Stimulated activated CD8-positive, alpha-beta memory T cell treated with anti-CD3 and anti-CD28 coated beads, Interleukin-15, amount 100 ng/mL, for 48 hours (primary cell): ENCODE results near the gene MYOD1.

Source experiments
- DNase-seq, 2 donors: peaks; one replicate each; pipeline ENCODE4 v3.0.0-alpha.2; 2020; ENCODE audit warnings: low read depth in 2 of 2

MYOD1 gene

DNA sequence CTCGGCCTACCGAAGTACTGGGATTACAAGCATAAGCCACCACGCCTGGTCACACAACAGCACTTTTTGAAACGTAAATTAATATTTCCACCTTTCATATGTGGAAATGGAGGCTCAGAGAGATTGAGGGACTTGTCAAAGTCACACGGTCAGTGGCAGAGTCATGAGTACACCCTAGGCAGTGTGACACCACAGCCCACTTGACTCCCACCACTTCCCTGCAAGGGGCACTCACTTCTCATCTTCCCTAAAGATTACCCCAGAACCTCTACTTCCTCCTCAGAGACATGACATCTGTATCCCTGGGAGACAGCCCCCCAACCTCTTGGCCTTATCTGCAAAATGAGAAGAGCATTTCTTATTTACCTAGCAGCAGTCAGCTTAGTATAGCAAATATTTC is 16.5 kb upstream of the MYOD1 start:
- no peak for DNase-seq

DNA sequence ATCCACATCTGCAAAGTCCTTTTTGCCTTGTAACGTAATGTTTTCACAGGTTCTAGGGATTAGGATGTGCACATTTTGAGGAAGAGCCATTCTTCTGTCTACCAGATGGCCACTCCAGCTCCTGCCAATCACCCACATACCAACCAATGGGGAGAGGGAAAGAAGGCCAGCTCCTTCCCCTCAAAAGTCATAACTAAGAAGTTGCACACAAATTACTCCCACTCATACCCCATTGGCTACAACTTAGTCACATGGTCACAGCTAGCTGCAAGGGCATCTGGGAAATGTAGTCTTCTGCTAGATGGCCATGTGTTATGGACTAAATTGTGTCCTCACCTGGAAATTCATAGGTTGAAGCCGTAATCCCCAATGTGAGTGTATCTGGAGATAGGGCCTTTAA is 15.4 kb upstream of the MYOD1 start:
- no peak for DNase-seq

DNA sequence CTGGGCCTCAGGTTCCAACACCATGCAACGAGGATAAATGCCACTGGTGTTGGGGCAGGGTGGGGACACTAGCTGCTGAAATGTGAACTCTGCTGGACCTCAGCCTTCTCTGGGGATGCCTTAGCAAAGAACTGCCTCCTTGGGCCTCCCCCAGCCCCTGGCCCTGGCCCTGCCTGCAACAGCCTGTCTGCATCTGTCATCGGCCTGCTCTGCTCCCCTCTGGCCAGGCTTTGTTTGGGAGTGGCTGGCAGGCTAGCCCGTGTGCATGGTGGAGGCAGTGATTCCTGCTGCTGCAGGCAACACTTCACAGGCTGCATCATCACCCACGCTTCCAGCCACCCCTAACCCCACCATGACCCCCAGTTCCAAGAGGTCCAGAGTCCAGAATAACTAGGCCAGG is 11.5 kb upstream of the MYOD1 start:
- DNase-seq = no peak

DNA sequence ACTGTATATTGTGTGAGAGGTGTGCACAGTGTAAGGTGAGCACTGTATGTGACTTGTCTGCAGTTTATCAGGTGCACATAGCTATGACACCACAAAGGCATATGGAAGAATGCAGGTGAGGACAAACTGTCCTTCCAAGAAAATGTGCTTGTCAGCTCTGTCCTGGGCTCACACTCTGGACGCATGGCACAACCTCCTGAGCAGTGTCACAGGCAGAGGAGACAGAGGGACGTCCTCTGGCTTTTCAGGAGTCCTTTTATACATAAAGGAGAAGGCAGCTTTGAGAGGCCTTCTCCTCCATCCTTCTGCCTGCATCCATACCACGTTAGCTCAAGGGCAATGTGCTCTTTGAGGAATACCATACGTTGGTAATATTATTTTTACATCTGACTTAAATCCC is 7.5 kb upstream of the MYOD1 start:
- DNase-seq = no peak

DNA sequence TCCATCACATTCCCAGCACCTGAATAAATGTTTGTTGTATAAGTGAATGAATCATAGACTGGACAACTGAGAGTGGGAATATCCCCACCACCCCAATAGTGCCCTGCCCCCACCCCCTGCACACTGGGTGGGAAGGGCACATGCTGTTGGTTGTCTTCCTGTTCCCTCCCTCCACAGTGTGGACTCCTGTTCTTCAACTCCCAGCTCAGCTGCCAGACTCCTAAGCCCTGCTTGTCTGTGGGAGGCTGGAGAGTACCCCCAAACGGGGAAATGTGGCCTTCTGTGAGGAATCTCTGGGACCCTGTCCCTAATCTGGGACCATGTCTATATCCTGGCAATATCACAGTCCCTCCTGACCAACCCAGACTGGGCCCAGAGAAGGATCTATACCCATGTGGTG is 5.5 kb upstream of the MYOD1 start:
- DNase-seq = no peak

DNA sequence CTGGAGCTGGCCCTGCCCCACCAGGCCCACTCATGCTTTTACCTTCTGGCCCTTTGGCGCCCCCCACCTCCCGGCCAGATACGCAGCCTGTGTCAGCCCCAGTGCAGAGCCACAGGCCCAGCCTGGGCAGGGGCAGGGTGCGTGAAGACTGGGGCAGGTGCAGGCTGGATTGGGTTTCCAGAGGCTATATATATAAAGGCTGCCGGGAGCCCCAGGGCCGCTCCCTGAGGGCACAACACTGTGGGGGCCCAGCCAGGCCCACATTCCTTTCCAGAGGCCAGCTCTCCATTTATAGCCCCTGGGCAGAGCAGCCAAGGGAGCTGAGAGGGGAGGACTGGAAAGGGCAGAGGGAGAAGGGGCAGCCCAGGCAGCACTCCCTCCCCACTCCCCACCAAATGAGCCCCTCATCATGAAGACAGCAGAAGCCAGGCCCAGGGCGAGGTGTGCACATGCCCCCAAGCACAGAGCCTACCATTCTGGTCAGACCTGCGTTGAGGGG is 5.0 kb upstream of the MYOD1 start:
- DNase-seq = no peak

DNA sequence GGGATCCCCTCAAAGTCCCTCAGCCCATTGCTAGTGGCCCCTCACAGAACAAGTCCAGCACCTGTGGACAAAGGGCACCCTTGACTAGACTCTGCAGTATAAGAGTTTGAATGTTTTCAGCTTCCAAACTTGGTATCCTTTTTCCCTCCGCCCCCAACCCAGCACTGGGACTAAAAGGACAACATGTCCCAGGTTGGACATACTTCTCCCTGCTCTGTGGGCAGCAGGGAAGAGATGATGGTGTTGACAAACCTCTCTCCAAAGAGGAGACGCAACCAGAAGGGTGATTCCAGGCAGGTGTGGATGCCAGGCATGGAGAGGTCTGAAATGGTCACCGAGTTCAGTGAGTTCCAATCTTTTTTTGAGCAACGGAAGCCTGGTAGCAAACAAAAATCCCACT is 4.5 kb upstream of the MYOD1 start:
- no peak for DNase-seq

DNA sequence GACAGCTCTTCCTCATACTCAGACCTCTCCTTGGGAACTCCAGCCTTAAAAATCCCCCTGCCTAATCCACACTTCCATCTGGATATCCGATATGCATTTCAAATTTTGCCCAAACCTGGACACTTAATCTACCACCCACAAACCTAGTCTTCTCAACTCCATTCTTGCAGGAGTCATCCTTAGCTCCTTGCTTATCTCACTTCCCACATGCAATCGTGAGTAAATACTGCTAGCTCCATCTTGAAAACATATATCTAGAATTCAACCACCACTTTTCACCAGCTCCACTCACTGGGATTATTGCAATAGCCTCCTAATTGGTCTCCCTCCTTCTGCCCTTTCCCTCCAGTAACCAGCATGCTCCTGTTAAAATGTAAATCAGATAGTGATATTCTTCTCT is 2.6 kb upstream of the MYOD1 start:
- DNase-seq = no peak

DNA sequence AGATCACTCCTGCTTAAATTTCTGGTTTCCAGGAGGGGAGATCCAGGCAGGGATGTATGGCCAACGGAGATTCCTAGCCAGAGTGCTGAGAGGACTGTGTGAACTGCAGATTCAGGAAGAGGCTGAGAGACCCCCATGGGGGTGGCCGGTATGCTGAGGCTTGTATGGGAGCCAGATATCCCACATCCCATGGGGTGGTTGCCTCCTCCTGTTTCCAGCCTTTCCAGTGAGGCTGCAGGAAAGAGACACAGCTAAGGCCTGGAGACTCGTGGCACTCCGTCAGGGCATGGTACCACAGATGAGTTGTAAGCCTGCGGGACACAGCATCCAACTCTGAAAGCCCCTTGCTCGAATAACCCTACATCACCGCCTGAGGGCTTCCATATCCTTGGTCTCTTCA is 1.4 kb upstream of the MYOD1 start:
- no peak for DNase-seq

DNA sequence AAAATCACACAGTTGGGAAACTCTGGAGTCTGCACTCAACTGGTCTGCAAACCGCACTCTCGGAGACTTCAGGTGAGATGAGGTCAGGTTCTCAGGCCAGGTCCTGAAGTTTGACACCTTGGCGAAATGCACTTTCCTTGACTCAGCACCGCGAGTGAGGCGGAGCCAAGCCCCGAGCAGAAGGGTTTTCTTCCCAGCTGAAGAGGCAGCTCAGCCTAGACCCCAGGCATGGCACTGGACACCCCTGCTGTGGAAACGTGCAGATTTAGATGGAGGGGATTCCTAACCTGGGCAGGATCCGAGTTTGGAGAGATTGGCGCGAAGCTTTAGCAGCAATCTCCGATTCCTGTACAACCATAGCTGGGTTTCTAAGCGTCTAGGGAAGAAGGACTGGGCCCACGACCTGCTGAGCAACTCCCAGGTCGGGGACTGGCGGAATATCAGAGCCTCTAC is 835 bp upstream of the MYOD1 start:
- no peak for DNase-seq

DNA sequence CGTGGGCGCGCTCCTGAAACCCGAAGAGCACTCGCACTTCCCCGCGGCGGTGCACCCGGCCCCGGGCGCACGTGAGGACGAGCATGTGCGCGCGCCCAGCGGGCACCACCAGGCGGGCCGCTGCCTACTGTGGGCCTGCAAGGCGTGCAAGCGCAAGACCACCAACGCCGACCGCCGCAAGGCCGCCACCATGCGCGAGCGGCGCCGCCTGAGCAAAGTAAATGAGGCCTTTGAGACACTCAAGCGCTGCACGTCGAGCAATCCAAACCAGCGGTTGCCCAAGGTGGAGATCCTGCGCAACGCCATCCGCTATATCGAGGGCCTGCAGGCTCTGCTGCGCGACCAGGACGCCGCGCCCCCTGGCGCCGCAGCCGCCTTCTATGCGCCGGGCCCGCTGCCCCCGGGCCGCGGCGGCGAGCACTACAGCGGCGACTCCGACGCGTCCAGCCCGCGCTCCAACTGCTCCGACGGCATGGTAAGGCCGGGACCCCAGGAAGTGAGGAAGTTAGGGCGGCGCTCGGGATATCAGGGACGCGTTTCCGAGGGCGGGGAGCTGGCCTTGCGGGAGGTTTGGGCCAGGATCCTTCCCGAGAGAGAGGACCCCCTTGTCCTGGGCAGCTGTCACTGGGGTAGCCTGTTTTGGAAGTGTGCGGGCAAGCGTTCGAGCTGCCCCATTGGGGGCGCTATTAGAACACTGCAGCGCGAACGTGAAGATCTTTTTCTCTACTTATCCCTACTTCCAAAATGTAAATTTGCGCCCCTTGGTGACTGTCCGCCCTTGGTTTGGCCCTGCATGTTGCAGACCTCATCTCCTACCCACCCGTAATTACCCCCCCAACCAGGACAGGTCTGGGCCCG is 796 bp downstream of the MYOD1 start:
- DNase-seq = no peak

DNA sequence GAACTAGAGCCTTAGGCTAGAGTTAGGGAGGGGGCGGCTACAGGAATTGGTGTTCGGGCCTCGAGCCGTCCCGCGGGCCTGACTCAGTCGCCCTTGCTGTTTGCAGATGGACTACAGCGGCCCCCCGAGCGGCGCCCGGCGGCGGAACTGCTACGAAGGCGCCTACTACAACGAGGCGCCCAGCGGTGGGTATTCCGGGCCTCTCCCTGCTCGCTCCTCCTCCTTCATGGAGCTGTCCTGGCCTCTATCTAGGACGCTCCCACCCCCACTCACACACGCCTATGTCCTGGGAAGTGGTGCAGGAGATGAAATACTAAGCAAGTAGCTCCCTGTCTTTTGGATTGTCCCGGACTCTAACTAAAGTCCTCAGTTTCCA is 1.4 kb downstream of the MYOD1 start:
- DNase-seq = no peak

DNA sequence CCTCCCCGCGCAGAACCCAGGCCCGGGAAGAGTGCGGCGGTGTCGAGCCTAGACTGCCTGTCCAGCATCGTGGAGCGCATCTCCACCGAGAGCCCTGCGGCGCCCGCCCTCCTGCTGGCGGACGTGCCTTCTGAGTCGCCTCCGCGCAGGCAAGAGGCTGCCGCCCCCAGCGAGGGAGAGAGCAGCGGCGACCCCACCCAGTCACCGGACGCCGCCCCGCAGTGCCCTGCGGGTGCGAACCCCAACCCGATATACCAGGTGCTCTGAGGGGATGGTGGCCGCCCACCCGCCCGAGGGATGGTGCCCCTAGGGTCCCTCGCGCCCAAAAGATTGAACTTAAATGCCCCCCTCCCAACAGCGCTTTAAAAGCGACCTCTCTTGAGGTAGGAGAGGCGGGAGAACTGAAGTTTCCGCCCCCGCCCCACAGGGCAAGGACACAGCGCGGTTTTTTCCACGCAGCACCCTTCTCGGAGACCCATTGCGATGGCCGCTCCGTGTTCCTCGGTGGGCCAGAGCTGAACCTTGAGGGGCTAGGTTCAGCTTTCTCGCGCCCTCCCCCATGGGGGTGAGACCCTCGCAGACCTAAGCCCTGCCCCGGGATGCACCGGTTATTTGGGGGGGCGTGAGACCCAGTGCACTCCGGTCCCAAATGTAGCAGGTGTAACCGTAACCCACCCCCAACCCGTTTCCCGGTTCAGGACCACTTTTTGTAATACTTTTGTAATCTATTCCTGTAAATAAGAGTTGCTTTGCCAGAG is 2.0 kb downstream of the MYOD1 start:
- DNase-seq = no peak

DNA sequence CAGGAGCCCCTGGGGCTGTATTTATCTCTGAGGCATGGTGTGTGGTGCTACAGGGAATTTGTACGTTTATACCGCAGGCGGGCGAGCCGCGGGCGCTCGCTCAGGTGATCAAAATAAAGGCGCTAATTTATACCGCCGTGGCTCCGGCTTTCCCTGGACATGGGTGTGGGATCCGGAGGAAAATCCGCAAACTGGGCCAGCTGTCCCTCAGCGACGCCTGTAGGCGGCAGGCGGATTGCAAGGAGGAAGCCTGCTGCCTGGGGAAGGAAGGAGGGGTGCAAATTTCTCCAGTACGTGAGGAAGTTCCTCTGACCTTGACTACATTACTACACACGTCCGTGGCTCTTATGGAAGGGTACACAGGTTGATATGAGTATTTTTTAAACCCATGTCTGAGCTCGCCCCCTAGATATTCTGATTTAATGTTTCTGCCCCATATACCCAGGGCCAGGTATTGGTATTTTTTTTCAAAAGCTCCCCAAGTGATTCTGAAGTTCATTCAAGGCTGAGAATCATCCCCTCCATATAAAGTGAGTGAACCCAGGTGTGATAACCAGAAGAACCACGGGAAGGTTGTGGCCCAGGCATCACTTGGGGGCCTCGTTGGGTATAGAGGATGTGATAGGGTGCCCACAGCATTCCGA is 2.8 kb downstream of the MYOD1 start:
- no peak for DNase-seq

DNA sequence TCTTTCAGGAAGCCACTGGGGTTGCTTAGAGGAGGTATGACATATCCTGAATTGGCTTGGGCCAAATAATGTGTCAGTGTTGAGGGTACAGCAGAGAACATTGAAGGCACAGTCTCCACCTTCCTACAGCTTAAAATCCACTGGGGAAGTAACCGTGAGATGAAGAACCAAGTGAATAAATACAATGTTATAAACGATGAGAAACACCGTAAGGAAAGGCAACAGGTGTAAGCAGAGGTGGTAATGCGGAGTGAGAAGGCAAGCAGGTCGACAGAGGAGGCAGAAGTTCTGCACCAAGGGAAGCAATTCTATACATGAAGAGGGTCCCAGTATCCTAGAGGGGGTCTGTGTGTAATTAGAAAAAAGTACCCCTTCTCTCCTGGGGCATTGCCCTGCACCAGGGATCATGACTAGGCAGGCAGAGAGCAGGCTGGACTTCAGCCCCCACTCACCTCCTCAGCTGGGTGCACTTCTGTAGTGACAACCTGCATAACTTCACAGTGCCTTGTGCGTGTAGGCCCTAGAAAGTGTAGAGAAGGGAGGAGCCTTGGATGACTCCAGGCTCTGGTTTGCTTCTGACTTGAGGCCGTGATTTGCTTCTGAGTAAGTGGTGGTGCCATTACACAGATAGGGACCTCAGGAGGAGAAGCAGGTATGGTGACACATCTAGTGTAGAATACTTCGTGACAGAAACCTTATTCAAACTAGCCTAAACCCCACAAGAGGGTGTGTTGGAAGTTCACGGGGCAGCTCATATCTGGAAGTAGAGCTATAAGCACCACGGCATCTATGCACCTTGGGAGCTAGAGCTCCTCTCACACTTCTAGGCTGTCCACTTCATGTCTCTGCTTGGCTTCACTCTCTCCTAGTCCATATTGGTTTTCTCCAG is 4.9 kb downstream of the MYOD1 start:
- DNase-seq = no peak

DNA sequence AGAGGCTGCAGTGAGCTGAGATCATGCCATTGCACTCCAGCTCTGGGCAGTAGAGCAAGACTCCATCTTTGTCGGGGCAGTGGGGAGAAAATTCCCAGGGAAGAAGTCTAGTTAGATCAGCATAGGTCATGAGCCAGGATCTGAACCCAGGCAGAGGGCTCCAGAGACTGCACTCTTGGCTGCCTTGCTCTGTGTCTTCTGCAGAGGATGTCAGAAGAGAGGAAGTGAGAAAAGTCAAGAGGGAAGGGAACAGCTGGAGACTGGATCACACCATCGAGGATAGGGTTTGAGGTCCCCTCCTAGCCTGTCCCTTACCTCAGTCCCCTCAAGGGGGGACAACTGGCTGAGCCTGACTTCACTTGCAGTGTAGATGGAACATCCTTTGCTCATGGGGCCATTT is 5.8 kb downstream of the MYOD1 start:
- no peak for DNase-seq

DNA sequence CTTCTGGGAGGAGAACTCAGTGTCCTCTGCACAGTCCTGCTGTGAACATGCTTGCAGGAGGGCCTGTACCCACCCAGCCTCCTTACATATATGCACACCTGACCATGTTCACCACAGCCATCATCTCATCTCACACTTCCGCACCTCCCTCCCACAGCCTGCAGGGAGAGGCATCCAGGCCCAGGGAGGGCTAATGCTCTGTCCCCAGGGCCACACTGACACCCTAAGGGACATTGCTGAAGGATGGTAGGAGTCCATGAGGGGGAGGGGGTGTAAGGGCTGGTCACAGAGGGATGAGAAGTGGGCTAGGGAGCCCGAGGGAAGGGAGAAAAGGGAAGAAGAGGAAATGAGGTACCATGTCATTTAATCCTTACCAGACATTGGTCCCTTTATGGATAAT is 10.8 kb downstream of the MYOD1 start:
- DNase-seq = no peak

DNA sequence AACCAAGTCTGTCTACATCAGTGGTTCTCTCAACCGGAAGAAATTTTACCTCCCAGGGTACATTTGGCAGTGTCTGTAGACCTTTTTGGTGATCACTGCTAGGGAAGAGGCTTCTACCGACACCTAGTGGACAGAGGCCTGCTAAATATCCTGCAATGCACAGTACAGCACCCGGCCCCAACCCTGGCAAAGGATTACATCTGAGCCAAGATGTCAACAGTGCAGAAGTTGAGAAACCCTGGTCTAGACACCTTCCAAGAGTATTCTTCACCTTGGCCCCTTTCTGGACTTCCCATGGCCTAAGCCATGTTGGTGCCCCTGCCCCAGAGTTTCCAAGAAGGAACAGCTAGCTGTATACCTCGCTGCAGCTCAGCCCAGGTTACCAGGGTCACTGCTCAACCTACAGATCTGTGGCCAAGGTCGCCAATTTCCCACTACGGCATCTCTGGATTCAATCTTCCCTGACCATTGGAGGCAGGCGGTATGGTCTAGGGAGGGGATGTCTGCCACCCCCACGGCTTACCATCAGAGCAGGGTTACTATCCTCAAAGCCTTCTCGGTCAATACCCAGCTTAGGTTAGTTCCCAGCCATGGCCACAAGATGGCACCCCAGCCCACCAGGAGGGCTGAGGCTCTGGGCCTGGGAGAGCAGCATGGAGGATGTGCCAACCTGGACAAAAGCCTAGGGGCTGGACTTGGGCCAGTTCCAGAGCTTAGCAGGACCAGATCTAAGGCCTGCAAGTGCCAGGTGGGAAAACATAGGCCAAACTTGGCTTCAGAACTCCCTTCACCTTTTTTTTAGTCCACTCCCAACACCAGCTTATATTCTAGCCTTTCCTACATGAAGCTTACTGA is 11.5 kb downstream of the MYOD1 start:
- DNase-seq = peak; percentile 46 to 48

DNA sequence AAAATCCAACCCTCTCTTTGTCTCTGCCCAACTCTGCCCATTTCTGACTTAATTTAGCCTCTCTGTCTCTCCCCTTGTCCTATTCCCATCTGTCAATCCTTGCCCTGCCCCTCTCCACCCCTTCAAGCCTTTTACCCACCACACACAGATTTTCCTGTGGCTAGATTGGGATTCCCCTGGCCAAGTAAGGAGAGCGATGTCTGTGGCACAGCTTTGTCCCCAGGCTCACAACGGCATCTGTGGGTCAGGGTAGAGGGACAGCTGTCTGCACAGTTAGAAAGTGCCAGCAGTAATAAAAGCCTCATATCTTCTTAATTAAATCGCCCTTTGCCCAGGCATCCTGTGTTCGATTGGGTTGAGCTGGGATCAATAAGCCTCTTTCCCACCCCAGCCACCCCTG is 13.9 kb downstream of the MYOD1 start:
- DNase-seq = no peak

DNA sequence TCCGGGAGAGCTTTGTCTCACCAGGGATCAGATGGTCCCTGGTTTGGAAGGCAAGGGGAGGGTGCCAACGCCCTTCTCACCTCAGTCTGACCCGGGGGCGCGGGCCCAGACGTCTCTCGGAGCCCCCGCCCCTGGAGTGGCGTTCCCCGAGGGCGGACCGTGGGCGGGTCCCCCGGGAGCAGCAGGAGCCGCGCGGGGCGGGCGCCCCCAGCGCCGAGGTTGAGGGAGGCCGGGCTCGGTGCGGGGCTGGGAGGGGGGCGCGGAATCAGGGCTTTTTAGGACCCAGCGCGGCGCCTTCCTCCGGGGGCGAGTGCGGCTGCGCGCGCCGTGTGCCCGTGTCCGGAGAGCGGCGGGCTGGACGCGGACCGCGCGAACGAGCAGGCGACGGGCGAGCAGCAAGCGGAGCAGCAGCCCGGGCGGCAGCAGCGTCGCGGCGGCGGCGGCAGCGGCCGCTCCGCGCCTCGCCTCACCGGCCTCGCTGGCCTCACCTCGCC is 15.1 kb downstream of the MYOD1 start, which contains the start of gene KCNC1:
KCNC1 (plus strand) TSS at position 364 of the 494 bp plus-strand sequence. CDS start 1,222 bp downstream, outside the sequence.
- no peak for DNase-seq
